Activated CD4-positive, alpha-beta T cell treated with anti-CD3 and anti-CD28 coated beads, Interleukin-2, amount 10 ng/mL, durations not matched to agents 7 days and 5 days (primary cell): ENCODE measurements around the gene TOP1. TPM values are rescaled to one million over a fixed set of nuclear protein-coding genes. Genes with fewer than 3 reads are reported as not detected.
"Not testable (repeated sequence)": the region's sequence is repeated elsewhere in the genome, so short reads cannot be mapped to it uniquely, and the experiment has no call there.

ENCODE experiments used
- CTCF ChIA-PET: fragments of 350-600 bp; sonication (Branson Sonifier 250); formaldehyde crosslinking; loops from one replicate; lab custom pipeline; 2021; ENCODE audit warnings: antibody characterized with exemption; lab: Charles Lee
- POLR2A ChIA-PET: fragments of 350-600 bp; sonication (Branson Sonifier 250); formaldehyde crosslinking; loops from one replicate; lab custom pipeline; 2021; ENCODE audit warnings: antibody characterized with exemption; lab: Charles Lee
- DNase-seq: peaks from one replicate; pipeline ENCODE4 v3.0.0-alpha.2; 2020
- H3K27ac Mint-ChIP-seq: one replicate; pipeline ENCODE4 v1.8.0; 2021; ENCODE audit warnings: mild to moderate bottlenecking, moderate library complexity, mixed read lengths
- H3K27me3 Mint-ChIP-seq: one replicate; pipeline ENCODE4 v1.8.0; 2021; ENCODE audit warnings: mixed read lengths
- H3K36me3 Mint-ChIP-seq: one replicate; pipeline ENCODE4 v1.8.0; 2021; ENCODE audit warnings: low read depth, mixed read lengths
- H3K4me1 Mint-ChIP-seq: one replicate; pipeline ENCODE4 v1.8.0; 2021; ENCODE audit warnings: mixed read lengths
- H3K4me3 Mint-ChIP-seq: one replicate; pipeline ENCODE4 v1.8.0; 2021; ENCODE audit warnings: mild to moderate bottlenecking, moderate library complexity, mixed read lengths
- H3K9me3 Mint-ChIP-seq: one replicate; pipeline ENCODE4 v1.8.0; 2021; ENCODE audit warnings: mixed read lengths
- total RNA-seq, 2 experiments: library from RNA; stranded (reverse); gene quantifications; one replicate each; pipeline ENCODE4 v1.2.3, GENCODE V29; 2021

TOP1 gene
- total RNA-seq, 2 experiments from 2014 or later = 66.7 to 76.9 TPM

GRCh38 chr20:41132388-41132775 lies 103.8 kb downstream of the TOP1 start:
- H3K36me3 Mint-ChIP-seq, H3K9me3 Mint-ChIP-seq, H3K27ac Mint-ChIP-seq, DNase-seq, POLR2A ChIA-PET, H3K27me3 Mint-ChIP-seq, H3K4me3 Mint-ChIP-seq: not testable (repeated sequence)
- CTCF ChIA-PET = interaction anchor here (0.7 kb wide), 1 partner anchor 1099 kb away, joined by 5 read pairs; no protein-coding TSS in a partner anchor
- H3K4me1 Mint-ChIP-seq = peaks cover 41% of the 10 kb centered on the region

DNA sequence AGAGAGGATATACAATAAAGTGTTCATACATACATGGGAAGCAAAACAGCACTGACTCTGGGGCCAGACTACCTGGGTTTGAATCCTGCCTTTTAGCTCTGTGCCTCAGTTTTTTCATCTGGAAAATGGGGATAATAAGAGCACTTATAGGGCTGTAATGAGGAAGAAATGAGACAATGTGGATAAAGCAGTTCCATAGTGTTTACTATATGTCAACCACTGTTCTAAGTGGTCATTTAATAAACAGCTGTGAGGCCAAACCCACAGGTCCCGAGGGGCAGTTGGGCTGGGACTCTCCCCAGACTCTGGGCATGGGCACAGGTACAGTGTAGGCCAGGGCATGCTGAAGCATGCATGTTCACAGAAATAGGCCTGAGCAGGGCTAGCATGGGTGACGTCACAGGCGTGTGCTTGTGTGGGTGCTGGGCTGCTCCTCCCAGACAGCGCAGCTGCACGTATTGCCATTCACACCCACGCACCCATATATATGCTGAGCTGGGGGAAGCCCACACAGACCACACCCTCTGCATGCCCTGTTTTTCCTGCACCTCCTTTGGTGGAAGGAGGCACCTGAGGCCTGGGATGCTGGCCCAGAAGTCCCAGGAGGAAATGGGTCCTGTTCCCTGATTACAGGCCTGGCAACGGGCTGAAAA lies 105.2 kb downstream of the TOP1 start:
- Mint-ChIP-seq H3K27me3 (no peaks in the 10 kb centered on the region), H3K36me3 (peaks cover 11% of the 10 kb centered on the region), H3K4me1 (peaks cover 41% of the 10 kb centered on the region), H3K9me3 (no peaks in the 10 kb centered on the region), H3K27ac (peak overlapping the region; percentile 46), H3K4me3 (no peak overlapping the region)
- ChIA-PET POLR2A (interaction anchor here (0.5 to 0.7 kb wide), 2 partner anchors 50 to 200 kb away, joined by 3 to 8 read pairs; no protein-coding TSS in a partner anchor), CTCF (interaction anchor here (0.6 to 3.6 kb wide), 15 partner anchors 8 to 207 kb away, joined by 3 to 24 read pairs (median 6); partner anchors contain the start of gene LPIN3)
- peak; percentile 39 for DNase-seq

- H3K36me3 Mint-ChIP-seq = peaks cover 16% of the 10 kb centered on the region
- DNase-seq = no peak
- H3K9me3 Mint-ChIP-seq = no peaks in the 10 kb centered on the region
- H3K4me3 Mint-ChIP-seq = no peak overlapping the region
- H3K27ac Mint-ChIP-seq = peak overlapping the region; percentile 46
- ChIA-PET CTCF (interaction anchor here (0.6 to 3.6 kb wide), 29 partner anchors 9 to 220 kb away, joined by 3 to 24 read pairs (median 4); partner anchors contain the start of gene LPIN3), POLR2A (interaction anchor here (0.5 to 0.8 kb wide), 2 partner anchors 49 to 91 kb away, joined by 3 read pairs; no protein-coding TSS in a partner anchor)
- H3K4me1 Mint-ChIP-seq = peaks cover 42% of the 10 kb centered on the region
- H3K27me3 Mint-ChIP-seq = no peaks in the 10 kb centered on the region
Measured at GRCh38 chr20:41134362-41135186, 106.0 kb downstream of the TOP1 start.

GRCh38 chr20:41135187-41135887 lies 106.7 kb downstream of the TOP1 start:
- DNase-seq = peak; percentile 68
- Mint-ChIP-seq H3K27me3 (no peaks in the 10 kb centered on the region), H3K27ac (no peak overlapping the region), H3K36me3 (peaks cover 24% of the 10 kb centered on the region), H3K9me3 (no peaks in the 10 kb centered on the region), H3K4me3 (peak overlapping the region; percentile 81), H3K4me1 (peaks cover 49% of the 10 kb centered on the region)
- ChIA-PET POLR2A (interaction anchor here (0.8 kb wide), 1 partner anchor 90 kb away, joined by 3 read pairs; no protein-coding TSS in a partner anchor), CTCF (interaction anchor here (0.6 to 3.6 kb wide), 29 partner anchors 9 to 219 kb away, joined by 3 to 24 read pairs (median 3); partner anchors contain the start of gene LPIN3)

DNA sequence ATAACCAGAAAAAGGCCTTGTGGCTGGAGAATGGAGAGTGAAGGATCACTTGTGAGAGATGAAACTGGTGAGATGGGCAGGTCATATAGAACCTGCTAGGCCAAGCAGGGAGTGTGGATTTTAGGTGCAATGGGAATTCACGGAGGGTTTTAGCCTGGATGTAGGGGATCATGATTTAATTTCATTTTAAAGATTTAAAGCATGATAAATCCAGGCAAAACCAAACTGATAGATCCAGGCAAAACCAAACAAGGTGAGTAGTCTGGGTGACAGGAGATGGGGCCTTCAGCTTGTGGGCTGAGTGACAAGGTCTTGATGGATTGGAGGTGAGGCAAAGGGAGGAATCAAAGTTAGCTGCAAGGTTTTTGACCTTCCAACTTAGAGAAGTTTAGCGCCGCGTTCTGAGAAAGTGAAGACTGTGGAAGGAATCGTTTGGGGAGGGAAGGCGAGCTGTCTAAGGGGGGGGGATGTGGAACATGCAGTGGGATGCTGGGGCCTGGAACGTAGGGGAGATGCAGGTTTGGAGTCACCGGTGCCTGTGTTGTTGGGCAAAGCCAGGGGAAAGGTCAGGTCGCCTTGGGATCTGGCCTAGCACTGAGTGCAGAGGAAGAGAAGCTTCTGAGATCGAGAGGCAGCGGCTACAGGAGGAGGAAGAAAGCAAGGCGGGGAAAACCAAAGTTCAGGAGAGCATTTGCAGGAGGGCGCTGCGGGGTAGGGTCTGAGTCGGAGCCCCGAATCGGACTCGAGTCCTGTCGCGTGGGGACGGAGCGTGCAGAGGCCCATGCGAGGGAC lies 107.5 kb downstream of the TOP1 start:
- no peak for DNase-seq
- Mint-ChIP-seq H3K4me1 (peaks cover 54% of the 10 kb centered on the region), H3K27ac (peak overlapping the region; percentile 88), H3K4me3 (peak overlapping the region; percentile 81), H3K36me3 (peaks cover 31% of the 10 kb centered on the region), H3K9me3 (no peaks in the 10 kb centered on the region), H3K27me3 (no peaks in the 10 kb centered on the region)
- POLR2A ChIA-PET = interaction anchor here (0.5 to 0.6 kb wide), 2 partner anchors 21 to 153 kb away, joined by 3 to 9 read pairs; no protein-coding TSS in a partner anchor
- CTCF ChIA-PET = interaction anchor here (0.6 to 3.6 kb wide), 19 partner anchors 8 to 205 kb away, joined by 3 to 24 read pairs (median 5); partner anchors contain the start of gene LPIN3

DNA sequence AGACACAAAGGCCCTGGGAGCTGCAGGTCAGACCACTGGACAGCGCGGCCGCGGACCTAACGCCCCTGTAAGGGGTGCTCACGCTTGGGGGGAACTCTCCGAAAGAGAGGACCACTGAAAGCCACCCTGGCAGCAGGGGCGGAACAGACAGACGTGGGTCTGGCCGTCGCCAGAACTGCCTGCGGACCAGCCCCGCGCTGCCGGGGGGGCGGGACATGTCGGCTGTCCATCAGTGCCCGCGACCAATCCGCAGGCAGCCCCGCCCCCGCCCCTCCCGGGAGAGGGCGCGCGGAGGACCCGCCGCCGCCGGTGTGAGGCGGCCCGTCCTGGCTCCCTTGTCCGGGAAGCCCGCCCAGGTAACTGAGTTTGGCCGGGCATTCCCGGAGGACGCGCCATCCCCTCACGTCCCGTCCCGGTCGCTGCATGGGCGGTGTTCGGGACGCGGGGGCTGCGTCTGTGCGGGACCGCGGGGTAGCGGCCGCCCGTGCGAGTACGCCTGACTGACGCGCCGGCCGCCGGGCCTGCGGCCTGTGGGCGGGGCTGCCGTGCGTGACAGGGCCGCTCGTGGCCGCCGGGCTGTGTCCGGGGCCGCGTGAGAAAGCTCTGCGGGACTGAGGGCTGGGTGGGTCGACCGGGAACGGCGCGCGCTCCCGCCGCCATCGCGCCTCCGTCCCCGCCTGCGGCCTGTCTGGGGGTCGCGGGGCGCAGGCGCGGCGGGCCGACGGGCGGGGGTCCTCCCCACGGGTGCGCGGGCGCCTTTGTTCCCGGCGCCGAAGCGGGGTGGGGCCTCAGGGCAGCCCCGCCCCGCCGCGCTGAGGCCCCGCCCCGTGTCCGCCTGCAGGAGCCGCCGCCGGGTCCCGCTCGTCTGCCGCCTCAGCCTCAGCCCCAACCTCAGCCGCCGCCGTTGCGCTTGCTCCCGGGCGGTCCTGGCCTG lies 108.3 kb downstream of the TOP1 start, which contains the start of gene PLCG1:
Gene PLCG1, plus strand, starts transcription at position 864 of the 934 bp plus-strand sequence. CDS start 99 bp downstream, outside the sequence.
- CTCF ChIA-PET = interaction anchor here (1.5 to 10.7 kb wide), 7 partner anchors 10 to 204 kb away, joined by 3 to 139 read pairs (median 20); partner anchors contain the start of gene LPIN3
- peaks cover 39% of the 10 kb centered on the region for H3K36me3 Mint-ChIP-seq
- POLR2A ChIA-PET = interaction anchor here (0.5 kb wide), 1 partner anchor 20 kb away, joined by 3 read pairs; no protein-coding TSS in a partner anchor

GRCh38 chr20:41137614-41138474 lies 109.2 kb downstream of the TOP1 start:
- Mint-ChIP-seq H3K4me1 (peaks cover 65% of the 10 kb centered on the region), H3K36me3 (peaks cover 43% of the 10 kb centered on the region), H3K9me3 (no peaks in the 10 kb centered on the region), H3K27ac (peak overlapping the region; percentile 89), H3K27me3 (no peaks in the 10 kb centered on the region), H3K4me3 (peak overlapping the region; percentile 87)
- DNase-seq = peak; percentile 70
- ChIA-PET POLR2A (interaction anchor here (1.5 kb wide), 1 partner anchor 19 kb away, joined by 11 read pairs; no protein-coding TSS in a partner anchor), CTCF (interaction anchor here (0.5 to 10.7 kb wide), 10 partner anchors 9 to 261 kb away, joined by 3 to 139 read pairs (median 4); partner anchors contain the start of gene LPIN3)

More for the DNA sequence above, 108.3 kb downstream of the TOP1 start, which contains the start of gene PLCG1:
- Mint-ChIP-seq H3K4me3 (peak within 1 kb of the TSS; percentile 87), H3K9me3 (no peaks in the 10 kb centered on the region), H3K27ac (peak within 1 kb of the TSS; percentile 89), H3K4me1 (peaks cover 58% of the 10 kb centered on the region), H3K27me3 (no peaks in the 10 kb centered on the region)
- DNase-seq = peak; percentile 85

DNA sequence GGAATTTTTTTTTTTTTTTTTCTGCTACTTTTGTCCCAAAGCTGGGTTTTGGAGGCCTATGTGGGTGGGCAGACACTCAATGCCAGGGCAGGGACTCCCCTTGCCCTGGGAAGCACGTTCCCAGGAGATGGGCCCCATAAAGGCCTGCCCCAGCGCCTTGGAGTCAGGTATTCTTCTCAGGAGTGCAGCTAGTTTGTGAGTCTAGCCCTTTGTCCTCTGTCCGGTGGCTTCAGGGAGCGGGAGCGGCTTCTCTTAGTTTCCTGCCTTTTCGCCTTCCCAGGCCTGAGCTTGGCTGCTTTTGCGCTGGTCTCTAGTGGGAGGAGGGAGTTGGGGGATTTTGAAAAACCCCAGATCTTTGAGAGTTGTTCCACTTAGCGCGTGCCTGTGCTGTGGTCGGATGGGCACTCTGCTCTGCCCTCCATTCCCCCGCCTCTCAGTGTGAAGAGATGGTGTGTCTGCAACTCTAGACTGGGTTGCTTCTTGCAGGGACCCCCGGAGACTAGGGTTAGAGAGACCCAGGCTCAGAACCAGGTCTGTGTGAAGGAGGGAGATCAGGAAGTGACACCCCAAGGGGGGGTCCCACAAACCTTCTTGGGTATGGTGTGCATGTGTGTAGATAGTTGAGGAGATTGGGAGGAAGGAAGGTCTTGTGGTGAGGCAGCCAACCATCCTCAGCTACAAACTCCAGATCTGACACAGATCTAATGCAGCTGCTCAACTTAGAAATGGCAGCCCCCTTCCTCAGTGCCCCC lies 110.0 kb downstream of the TOP1 start:
- DNase-seq = peak; percentile 56
- Mint-ChIP-seq H3K27me3 (no peaks in the 10 kb centered on the region), H3K4me3 (peak overlapping the region; percentile 87), H3K9me3 (no peaks in the 10 kb centered on the region), H3K4me1 (peaks cover 68% of the 10 kb centered on the region), H3K27ac (peak overlapping the region; percentile 89), H3K36me3 (peaks cover 46% of the 10 kb centered on the region)
- CTCF ChIA-PET = interaction anchor here (0.5 to 10.7 kb wide), 7 partner anchors 9 to 262 kb away, joined by 3 to 139 read pairs (median 3); partner anchors contain the start of gene LPIN3
- POLR2A ChIA-PET = interaction anchor here (1.5 kb wide), 1 partner anchor 19 kb away, joined by 11 read pairs; no protein-coding TSS in a partner anchor
